Measurements from ENCODE around the gene DYRK1B.

GRCh38 chr19:39850892-39851291 lies 16.9 kb upstream of the DYRK1B start:
- TF ChIP-seq CTCF (IDR thresholded peaks at IDR 0.05): no peak
- TF ChIP-seq EZH2 (IDR thresholded peaks at IDR 0.05; ENCODE audit: borderline replicate concordance, insufficient read depth, low read depth, low read length, poor library complexity, severe bottlenecking): no peak
